Stimulated activated CD8-positive, alpha-beta memory T cell treated with anti-CD3 and anti-CD28 coated beads, Interleukin-7, amount 100 ng/mL, for 1 hour (primary cell): ENCODE data around the gene PTCD1.

Source experiments
- DNase-seq, 2 donors: peaks; one replicate each; pipeline ENCODE4 v3.0.0-alpha.2; 2020; ENCODE audit warnings: low read depth in 2 of 2

Gene PTCD1

GRCh38 chr7:99409192-99409572 lies 29.4 kb downstream of the PTCD1 start:
- DNase-seq: no peak

DNA sequence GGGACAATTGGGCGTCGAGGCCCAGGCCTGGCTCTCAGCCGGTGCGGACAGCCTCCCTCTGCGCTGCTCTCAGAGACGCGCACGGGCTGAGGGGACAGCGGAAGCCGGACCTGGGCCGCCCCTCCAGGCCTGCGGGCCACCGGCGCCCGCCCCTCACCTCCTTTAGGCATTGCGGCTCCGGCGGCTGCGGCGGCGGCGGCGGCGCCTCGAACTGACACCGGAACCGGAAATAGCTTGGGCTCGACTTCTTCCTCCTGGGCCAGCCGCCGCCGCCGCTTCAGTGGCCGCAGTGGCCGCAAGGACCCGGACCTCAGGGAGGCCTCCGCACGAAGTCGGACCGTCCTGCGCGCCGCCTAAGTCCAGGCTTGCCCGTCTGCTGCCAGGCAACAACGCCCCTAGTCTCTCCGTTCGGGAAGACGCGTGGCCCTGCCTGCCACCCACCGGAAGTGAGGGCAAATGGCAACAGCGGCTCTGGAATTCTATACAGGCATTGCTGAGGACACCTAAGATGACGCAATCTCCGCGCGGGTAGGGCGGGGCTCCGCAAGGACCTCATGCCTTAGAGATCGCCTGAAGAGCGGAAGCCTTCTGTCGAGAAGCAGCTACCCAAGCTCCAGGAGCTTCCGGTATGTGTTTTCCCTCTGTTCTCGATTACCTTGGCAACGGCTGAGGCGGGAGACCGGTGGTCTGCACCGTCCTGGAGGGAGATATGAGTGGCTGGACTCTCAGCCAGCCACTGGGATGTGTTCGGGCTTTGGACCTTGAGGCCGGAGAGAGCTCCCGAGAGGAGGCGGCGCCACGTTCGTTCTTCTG lies 30.0 kb downstream of the PTCD1 start, which contains the start of the genes BUD31 and PDAP1:
Gene BUD31 (plus strand): TSS at position 591 of the 813 bp plus-strand sequence. CDS start 2,124 bp downstream, outside the sequence.
Gene PDAP1 (minus strand): TSS at position 219 of the 813 bp plus-strand sequence. CDS start 49 bp downstream, at position 170.
- peak; percentile 91 for DNase-seq

- DNase-seq: peak in 1 of 2 donors; percentile 6
These were observed 30.7 kb downstream of the PTCD1 start for GRCh38 chr7:99407872-99408378.

- DNase-seq: no peak
These were observed 32.0 kb downstream of the PTCD1 start for GRCh38 chr7:99406557-99406956.

- no peak for DNase-seq
These were observed 33.6 kb downstream of the PTCD1 start for GRCh38 chr7:99404977-99405320.

GRCh38 chr7:99404235-99404976 lies 34.2 kb downstream of the PTCD1 start:
- no peak for DNase-seq

DNA sequence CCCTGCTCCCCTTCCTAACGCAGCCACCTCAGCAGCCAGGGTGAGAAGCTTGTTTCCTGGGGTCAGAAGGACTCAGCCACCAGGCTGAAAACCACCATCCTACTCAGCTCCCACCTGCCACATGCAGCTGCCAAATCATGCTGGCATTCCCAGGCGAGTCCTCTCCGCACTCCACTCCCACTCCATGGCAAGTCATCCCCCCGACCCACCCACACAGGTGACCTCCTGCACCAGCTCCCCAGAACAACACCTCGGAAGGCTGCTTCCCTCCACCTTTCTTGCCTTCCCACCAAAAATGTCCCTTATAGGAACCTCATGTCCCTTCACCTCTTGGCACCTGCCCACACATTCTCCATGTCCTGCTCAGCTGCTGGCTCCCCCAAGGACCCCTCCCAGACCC lies 34.8 kb downstream of the PTCD1 start:
- no peak for DNase-seq

GRCh38 chr7:99402854-99403253 lies 35.7 kb downstream of the PTCD1 start:
- no peak for DNase-seq

DNA sequence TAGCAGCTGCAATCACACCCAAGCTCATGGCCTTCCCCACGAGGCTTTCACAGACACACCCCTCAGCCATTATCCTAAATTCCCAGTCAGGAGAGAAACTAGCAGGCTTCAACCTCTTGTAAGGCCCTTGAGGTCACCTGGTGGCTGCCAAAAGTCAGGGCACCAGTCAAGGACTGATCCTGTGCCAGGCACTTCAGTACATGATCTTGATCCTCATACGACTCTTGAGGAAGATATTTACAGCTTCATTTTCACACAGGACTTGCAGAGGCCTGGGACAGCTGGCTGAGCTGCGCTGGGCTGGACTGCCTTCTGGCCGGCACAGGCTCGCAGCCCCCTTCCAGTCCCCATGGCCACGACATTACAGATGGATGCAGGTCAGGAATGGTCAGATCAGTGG lies 39.0 kb downstream of the PTCD1 start:
- no peak for DNase-seq

DNA sequence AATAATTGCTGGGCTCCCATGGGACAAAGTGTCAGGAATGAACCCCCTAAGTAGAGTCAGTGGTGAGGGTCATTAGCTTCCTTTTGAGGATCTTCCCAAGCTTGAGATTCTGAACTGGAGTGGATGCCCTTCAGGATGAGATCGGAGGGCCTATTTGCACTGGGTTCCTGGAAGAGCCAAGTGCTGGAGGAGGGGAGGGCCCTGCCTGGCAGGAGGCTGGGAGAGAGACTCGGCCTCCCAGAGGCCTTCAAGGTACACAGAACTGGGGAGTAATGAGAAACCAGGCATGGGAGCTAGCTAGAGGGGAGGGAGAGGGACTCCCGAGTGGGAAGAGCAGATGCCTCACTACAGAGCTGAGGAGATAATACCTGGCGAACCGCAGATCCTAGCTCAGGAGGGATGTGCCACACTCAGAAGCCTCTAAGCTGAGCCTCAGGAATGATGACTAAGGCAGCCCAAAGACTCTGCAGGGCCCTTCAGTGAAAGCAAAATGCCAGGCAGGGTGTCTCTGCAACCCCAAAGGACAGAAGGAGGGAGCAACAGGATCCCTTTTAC lies 39.6 kb downstream of the PTCD1 start:
- DNase-seq: no peak

DNA sequence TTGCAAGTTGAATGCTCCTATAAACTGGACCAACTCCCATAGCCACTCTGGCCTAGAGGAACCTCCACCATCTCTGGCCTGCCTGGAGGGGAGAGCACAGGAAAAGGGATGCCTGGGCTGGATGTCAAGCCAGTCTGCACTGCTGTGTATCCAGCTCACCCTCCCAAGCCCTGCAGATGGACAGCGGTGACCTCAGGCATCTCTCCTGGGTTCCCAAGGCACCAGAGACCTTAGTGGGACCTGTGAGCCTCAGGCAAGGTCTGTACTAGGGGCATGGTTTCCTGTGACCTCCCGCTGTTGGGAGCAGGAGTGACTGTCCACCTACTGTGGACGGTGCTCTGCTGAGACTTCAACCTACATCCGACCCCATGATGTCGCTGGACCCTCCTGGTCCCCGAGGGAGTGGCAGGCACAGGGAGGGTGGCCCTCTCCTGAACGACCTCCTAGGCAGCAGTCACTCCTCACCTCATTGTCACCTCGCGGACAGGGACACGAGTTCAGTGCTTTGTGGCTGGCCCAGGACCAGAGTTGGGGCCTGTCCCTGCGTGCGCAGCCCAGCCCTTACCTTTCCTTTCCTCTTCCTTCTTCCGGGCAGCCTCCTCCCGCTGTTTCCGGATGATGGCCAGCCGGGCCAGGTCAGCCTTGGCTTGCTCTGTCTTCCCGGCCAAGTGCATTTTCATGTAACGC lies 41.2 kb downstream of the PTCD1 start:
- no peak for DNase-seq

- DNase-seq: no peak
These were observed 41.9 kb downstream of the PTCD1 start for GRCh38 chr7:99396418-99397296.

DNA sequence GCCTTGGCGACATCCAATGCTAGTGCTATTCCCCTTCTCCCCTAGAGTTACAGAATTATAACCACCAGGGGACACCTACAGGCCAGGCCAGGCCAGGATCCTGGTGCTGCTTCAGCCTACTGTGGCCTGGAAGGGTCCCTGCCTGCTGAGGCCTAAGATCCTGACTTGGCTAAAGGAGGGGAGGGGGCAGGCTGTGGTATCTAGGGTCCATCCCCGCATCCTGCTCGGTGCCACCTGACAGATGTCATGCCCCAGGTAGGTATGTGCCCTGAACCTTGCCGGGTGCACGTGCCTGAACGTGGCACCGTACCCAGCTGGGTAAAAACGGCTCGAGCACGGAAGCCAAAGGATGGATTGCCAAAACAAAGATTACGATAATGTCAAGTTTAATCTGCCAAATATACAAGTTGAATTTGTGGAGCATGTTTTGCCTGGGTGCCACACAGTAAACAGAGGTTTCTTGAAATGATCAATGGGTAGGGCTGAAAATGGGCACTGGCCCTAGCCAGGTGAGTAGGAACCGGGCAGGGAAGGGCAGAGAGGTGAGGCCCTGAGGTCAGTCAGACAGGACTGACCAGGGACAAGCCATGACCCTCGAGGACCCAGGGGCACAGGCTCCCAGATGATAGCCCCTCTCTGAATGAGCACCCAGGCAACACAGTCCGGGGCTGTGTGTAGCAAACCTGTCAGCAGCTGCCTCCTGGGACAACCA lies 42.8 kb downstream of the PTCD1 start:
- DNase-seq: no peak

- no peak for DNase-seq
These were observed 44.5 kb downstream of the PTCD1 start for GRCh38 chr7:99394188-99394502.

DNA sequence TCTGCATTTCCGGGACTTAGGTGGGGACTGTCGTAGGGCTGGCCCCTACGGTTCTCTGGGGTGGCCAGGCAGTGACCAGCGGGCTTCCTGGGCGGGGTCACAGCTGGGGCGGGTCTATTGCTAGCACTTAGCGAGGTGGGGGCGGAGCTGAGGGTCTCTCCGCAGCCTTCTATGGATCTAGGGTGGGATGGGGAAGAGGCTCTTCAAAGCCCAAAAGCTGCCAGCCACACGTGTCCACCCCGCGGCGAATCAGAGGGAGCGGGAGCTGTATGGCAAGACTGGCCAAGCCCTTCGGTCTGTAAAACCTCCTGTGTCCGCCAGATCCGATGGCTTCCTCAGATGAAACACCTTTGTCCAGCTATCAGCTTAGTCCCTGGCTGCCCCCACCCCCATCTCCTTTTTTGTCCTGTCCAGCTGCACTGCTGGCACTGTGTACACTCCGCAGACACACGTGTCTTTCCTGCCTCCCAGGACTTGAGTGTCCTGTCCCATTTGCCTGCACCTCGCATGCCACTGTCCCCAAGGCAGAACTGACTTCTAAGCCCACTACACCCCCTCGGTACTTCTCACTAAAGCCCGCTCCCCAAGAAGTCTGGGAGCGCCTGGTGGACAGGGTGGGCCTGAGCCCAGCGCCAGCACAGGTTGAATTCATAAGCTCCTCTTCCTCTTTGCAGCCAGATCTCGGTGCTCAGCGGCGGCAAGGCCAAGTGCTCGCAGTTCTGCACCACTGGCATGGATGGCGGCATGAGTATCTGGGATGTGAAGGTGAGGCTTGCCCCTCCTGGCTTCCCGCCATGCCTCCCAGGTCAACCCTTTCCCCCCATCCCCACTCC lies 45.0 kb downstream of the PTCD1 start:
- no peak for DNase-seq

DNA sequence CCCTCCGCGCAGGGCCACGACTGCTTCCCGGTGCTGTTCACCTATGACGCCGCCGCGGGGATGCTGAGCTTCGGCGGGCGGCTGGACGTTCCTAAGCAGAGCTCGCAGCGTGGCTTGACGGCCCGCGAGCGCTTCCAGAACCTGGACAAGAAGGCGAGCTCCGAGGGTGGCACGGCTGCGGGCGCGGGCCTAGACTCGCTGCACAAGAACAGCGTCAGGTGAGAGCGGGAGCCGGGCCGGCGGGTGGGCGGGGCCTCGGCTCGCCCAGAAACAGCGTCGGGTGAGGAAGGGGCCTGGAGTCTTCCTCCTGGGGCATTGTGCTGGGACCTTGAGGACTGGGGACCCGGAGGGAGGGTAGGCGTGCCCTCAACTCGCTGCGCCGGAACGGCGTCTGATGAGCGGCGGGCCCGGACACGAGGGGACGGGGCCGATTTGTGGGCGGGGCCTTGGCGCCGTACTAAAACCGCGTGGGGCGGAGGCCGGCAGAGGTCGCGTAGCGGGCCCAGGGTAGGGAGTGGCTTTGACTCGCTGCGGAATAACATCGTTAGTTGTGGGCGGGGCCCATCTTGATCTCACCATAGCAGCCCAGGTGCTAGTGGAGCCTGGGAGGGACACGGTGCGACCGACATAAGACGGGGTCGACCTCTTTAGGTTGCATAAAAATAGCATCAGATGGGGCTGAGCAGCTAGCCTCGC lies 45.8 kb downstream of the PTCD1 start:
- DNase-seq: peak; percentile 57 to 62

DNA sequence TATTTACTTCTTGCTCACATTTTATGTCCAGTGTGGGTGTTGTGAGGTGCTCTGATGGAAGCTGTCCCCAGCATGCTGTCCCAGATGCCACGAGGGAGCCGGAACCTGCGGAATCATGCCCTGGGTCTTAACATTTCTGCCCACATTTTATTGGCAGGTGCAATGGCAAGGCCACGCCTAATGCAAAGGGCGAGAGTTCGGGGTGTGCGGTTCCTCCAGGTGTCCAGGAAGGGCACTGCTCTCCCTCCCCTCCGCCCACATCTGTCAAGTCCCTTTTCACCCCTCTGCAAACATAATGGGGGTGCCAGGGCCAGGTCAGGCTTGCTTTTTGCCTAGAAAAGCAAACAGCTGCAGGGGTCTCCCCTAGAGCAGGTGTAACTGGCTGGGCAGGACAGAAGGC lies 46.6 kb downstream of the PTCD1 start:
- DNase-seq: no peak

DNA sequence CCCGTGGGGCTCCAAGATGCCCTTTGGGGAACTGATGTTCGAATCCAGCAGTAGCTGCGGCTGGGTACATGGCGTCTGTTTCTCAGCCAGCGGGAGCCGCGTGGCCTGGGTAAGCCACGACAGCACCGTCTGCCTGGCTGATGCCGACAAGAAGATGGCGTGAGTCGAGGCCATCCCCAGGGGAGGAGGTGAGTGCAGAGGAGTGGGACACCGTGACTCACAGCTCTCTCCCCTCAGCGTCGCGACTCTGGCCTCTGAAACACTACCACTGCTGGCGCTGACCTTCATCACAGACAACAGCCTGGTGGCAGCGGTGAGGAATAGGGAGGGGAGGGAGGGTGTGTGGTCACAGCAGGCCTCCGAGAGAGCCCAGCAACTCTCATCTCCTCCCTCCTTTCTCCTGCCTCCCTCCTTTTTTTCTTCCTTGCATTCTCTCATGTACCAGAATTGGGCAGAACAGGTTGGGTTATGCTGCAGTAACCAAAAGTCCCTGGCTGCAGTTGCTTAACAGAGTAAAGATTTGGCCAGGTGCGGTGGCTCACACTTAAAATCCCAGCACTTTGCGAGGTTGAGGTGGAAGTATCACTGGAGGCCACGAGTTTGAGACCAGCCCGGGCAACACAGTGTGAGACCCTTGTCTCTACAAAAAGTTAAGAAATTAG lies 47.5 kb downstream of the PTCD1 start:
- DNase-seq: no peak
